22Rv1 (cell line): ENCODE data around the gene AGTR2.
"Not testable (repeated sequence)": the region's sequence is repeated elsewhere in the genome, so short reads cannot be mapped to it uniquely, and the experiment has no call there.

ENCODE experiments used
- H3K27ac ChIP-seq: fragments of 450-650 bp; 2 replicates; pipeline ENCODE4 v1.5.1; 2017
- ZFX ChIP-seq: fragments of 450-650 bp; IDR thresholded peaks from 2 replicates; pipeline ENCODE4 v1.6.1; 2017; ENCODE audit warnings: antibody characterized with exemption, borderline replicate concordance
- TF ChIP-seq, protein P1 (sequence below): fragments of 450-650 bp; IDR thresholded peaks from 2 replicates; pipeline ENCODE4 v1.5.1; 2017; ENCODE audit warnings: mild to moderate bottlenecking

Gene AGTR2

GRCh38 chrX:116194649-116195048 is 24.1 kb downstream of the AGTR2 start:
- H3K27ac ChIP-seq = no peak overlapping the region
- TF ChIP-seq, protein P1, sequence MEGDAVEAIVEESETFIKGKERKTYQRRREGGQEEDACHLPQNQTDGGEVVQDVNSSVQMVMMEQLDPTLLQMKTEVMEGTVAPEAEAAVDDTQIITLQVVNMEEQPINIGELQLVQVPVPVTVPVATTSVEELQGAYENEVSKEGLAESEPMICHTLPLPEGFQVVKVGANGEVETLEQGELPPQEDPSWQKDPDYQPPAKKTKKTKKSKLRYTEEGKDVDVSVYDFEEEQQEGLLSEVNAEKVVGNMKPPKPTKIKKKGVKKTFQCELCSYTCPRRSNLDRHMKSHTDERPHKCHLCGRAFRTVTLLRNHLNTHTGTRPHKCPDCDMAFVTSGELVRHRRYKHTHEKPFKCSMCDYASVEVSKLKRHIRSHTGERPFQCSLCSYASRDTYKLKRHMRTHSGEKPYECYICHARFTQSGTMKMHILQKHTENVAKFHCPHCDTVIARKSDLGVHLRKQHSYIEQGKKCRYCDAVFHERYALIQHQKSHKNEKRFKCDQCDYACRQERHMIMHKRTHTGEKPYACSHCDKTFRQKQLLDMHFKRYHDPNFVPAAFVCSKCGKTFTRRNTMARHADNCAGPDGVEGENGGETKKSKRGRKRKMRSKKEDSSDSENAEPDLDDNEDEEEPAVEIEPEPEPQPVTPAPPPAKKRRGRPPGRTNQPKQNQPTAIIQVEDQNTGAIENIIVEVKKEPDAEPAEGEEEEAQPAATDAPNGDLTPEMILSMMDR = no peak
- TF ChIP-seq ZFX = no peak

- no peak overlapping the region for H3K27ac ChIP-seq
- no peak for TF ChIP-seq ZFX
- TF ChIP-seq, protein P1 = no peak
These were observed 27.7 kb downstream of the AGTR2 start for GRCh38 chrX:116198235-116198634.

DNA sequence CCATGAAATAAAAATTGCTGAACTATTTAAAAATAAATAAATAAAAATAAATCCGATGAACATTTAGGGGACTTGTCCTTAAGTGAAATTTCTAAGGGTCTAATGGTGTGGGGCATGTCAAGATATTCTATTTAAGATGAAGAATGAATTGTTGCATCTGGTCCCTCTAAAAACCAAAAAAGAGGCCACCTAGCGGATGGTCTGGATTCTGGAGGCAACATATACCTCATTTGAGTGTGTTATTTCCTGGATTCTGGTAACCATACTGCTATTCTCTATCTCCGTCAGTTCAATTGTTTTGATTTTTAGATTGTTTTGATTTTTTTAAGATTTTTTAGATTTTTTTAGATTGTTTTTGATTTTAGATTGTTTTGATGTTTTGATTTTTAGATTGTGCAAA is 28.3 kb downstream of the AGTR2 start:
- no peak overlapping the region for H3K27ac ChIP-seq
- TF ChIP-seq ZFX = no peak
- TF ChIP-seq, protein P1 = no peak

- H3K27ac ChIP-seq = no peak overlapping the region
- TF ChIP-seq ZFX = no peak
- TF ChIP-seq, protein P1 = peak; percentile 66
These were observed 34.4 kb downstream of the AGTR2 start for GRCh38 chrX:116204932-116205331.

DNA sequence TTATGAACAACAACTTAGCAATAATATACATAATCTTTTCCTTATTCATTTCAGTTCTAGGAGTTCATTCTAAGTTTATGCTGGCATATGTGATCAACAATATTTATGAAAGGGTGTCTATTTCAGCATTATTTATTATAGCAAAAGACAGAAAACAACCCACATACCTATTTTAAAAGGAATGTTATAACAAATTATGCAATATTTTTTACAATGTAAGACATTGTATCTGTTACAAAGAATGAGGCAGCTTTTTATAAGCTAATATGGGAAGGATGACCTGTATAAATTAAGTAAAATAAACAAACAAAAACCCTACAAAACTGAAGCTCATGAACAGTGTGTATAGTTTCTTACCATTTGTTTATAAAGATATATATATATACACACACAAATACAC is 42.7 kb downstream of the AGTR2 start:
- TF ChIP-seq ZFX = no peak
- TF ChIP-seq, protein P1 = no peak
- H3K27ac ChIP-seq = no peak overlapping the region

GRCh38 chrX:116217080-116217479 is 46.5 kb downstream of the AGTR2 start:
- not testable (repeated sequence) for H3K27ac ChIP-seq
